Suprapubic skin (tissue), 4 donors: ENCODE results near the gene PPP2R2B. TPM values are rescaled to one million over a fixed set of nuclear protein-coding genes. Genes with fewer than 3 reads are reported as not detected.

Experiments used
- DNase-seq, 2 donors: peaks; one replicate each; pipeline ENCODE4 v3.0.0-alpha.2; 2019; ENCODE audit warnings: low spot score in 2 of 2
- H3K27ac ChIP-seq: fragments of 200-600 bp; sonication (generic); one replicate; pipeline ENCODE4 v1.5.1; 2019
- H3K27me3 ChIP-seq: fragments of 200-600 bp; sonication (generic); one replicate; pipeline ENCODE4 v1.5.1; 2019
- H3K36me3 ChIP-seq: fragments of 200-600 bp; sonication (generic); one replicate; pipeline ENCODE4 v1.5.1; 2019
- H3K4me1 ChIP-seq: fragments of 200-600 bp; sonication (generic); one replicate; pipeline ENCODE4 v1.5.1; 2019
- H3K4me3 ChIP-seq: fragments of 200-600 bp; sonication (generic); one replicate; pipeline ENCODE4 v1.5.1; 2019; ENCODE audit warnings: mild to moderate bottlenecking
- H3K9me3 ChIP-seq: fragments of 200-600 bp; sonication (generic); one replicate; pipeline ENCODE4 v1.5.1; 2019
- CTCF ChIP-seq, 2 donors: fragments of 200-600 bp in 1 of 2; fragments of 450-650 bp in 1 of 2; sonication (generic) in 1 of 2; IDR thresholded peaks; one replicate each; pipeline ENCODE4 v1.5.1; 2016 to 2019; ENCODE audit warnings: antibody characterized with exemption in 2 of 2, mild to moderate bottlenecking in 1 of 2, moderate library complexity in 1 of 2
- EP300 ChIP-seq: sonication (generic); formaldehyde crosslinking; IDR thresholded peaks from one replicate; pipeline ENCODE4 v1.6.1; 2017; ENCODE audit warnings: antibody characterized with exemption
- POLR2A ChIP-seq, 2 donors: fragments of 450-650 bp; IDR thresholded peaks; one replicate each; pipeline ENCODE4 v1.6.1; 2017; ENCODE audit warnings: antibody characterized with exemption in 2 of 2, mild to moderate bottlenecking in 2 of 2, moderate library complexity in 2 of 2
- POLR2AphosphoS5 ChIP-seq, 3 donors: sonication (generic); formaldehyde crosslinking; IDR thresholded peaks; one replicate each; pipeline ENCODE4 v1.6.1; 2017; ENCODE audit warnings: antibody characterized with exemption in 3 of 3
- WGBS: methylation state at CpG from one replicate; pipeline ENCODE4 v1.1.5; 2018; 5-methylcytosine and 5-hydroxymethylcytosine counted together
- total RNA-seq, 4 donors: library from RNA; depleted of rRNA; stranded (reverse); fragments of >200 nt; gene quantifications; one replicate each; pipeline ENCODE4 v1.1.0, GENCODE V29; 2016

Gene PPP2R2B
- total RNA-seq, 4 donors from 2014 or later: 1.2 to 6.4 (median 3.8) TPM

- Histone ChIP-seq H3K27me3 (no peaks in the 10 kb centered on the region), H3K27ac (no peak overlapping the region), H3K9me3 (no peaks in the 10 kb centered on the region), H3K36me3 (no peaks in the 10 kb centered on the region), H3K4me3 (no peak overlapping the region), H3K4me1 (peaks cover 11% of the 10 kb centered on the region)
- no peak for DNase-seq
- no peak for TF ChIP-seq POLR2A (IDR thresholded peaks at IDR 0.05)
- no peak for TF ChIP-seq EP300
- no peak for TF ChIP-seq CTCF (IDR thresholded peaks at IDR 0.05)
- no peak for TF ChIP-seq POLR2AphosphoS5 (IDR thresholded peaks at IDR 0.05)
Observed at GRCh38 chr5:146791471-146791870, 87.1 kb downstream of the PPP2R2B start.

GRCh38 chr5:146789712-146790653, 88.6 kb downstream of the PPP2R2B start:
- Histone ChIP-seq H3K9me3 (no peaks in the 10 kb centered on the region), H3K4me3 (no peak overlapping the region), H3K36me3 (no peaks in the 10 kb centered on the region), H3K4me1 (peaks cover 1% of the 10 kb centered on the region), H3K27me3 (no peaks in the 10 kb centered on the region), H3K27ac (no peak overlapping the region)
- DNase-seq: no peak
- TF ChIP-seq EP300 (no peak), POLR2AphosphoS5 (IDR thresholded peaks at IDR 0.05) (no peak), POLR2A (IDR thresholded peaks at IDR 0.05) (no peak), CTCF (IDR thresholded peaks at IDR 0.05) (no peak)
- 91% methylated on average over 6 of the region's 6 CpGs for WGBS

GRCh38 chr5:146788898-146789297, 89.7 kb downstream of the PPP2R2B start:
- H3K4me1 ChIP-seq: no peaks in the 10 kb centered on the region
- H3K27me3 ChIP-seq: no peaks in the 10 kb centered on the region
- TF ChIP-seq POLR2A (IDR thresholded peaks at IDR 0.05) (no peak), EP300 (no peak), CTCF (IDR thresholded peaks at IDR 0.05) (no peak), POLR2AphosphoS5 (IDR thresholded peaks at IDR 0.05) (no peak)
- DNase-seq: no peak
- H3K9me3 ChIP-seq: no peaks in the 10 kb centered on the region
- no peak overlapping the region for H3K4me3 ChIP-seq
- H3K27ac ChIP-seq: no peak overlapping the region
- no peaks in the 10 kb centered on the region for H3K36me3 ChIP-seq
- WGBS: 42% methylated on average over 2 of the region's 2 CpGs

GRCh38 chr5:146785065-146785464, 93.5 kb downstream of the PPP2R2B start:
- 68% methylated on average over 3 of the region's 3 CpGs for WGBS
- TF ChIP-seq POLR2A (IDR thresholded peaks at IDR 0.05) (no peak), EP300 (no peak), CTCF (IDR thresholded peaks at IDR 0.05) (no peak), POLR2AphosphoS5 (IDR thresholded peaks at IDR 0.05) (no peak)
- no peaks in the 10 kb centered on the region for H3K27me3 ChIP-seq

GRCh38 chr5:146781157-146781556, 97.4 kb downstream of the PPP2R2B start:
- TF ChIP-seq CTCF (IDR thresholded peaks at IDR 0.05) (no peak), POLR2AphosphoS5 (IDR thresholded peaks at IDR 0.05) (no peak), EP300 (no peak), POLR2A (IDR thresholded peaks at IDR 0.05) (no peak)
- Histone ChIP-seq H3K36me3 (no peaks in the 10 kb centered on the region), H3K27ac (no peak overlapping the region), H3K4me3 (no peak overlapping the region), H3K4me1 (no peaks in the 10 kb centered on the region), H3K27me3 (no peaks in the 10 kb centered on the region), H3K9me3 (no peaks in the 10 kb centered on the region)
- WGBS: 57% methylated on average over 2 of the region's 2 CpGs
- DNase-seq: no peak

More at GRCh38 chr5:146785065-146785464, 93.5 kb downstream of the PPP2R2B start:
- H3K9me3 ChIP-seq: no peaks in the 10 kb centered on the region
- H3K27ac ChIP-seq: no peak overlapping the region
- no peaks in the 10 kb centered on the region for H3K36me3 ChIP-seq
- no peaks in the 10 kb centered on the region for H3K4me1 ChIP-seq
- H3K4me3 ChIP-seq: no peak overlapping the region
- DNase-seq: no peak
